HCT116 (cell line): ENCODE results near the gene OLIG3. TPM values are rescaled to one million over a fixed set of nuclear protein-coding genes. Genes with fewer than 3 reads are reported as not detected.

ENCODE experiments used
- ATAC-seq: fragments of 200-7000 bp; cut with Tn5 transposase; 2 replicates; pipeline ENCODE4 v1.9.1; 2020; ENCODE audit warnings: mild to moderate bottlenecking, moderate library complexity
- BruUV-seq: library from RNA; stranded (reverse); fragments of 400-500 nt; replicated peaks from 2 replicates; lab custom pipeline; 2021; lab: Mats Ljungman, UMichigan
- CTCF ChIA-PET: fragments of 300-600 bp; sonication (Branson Sonifier 250); formaldehyde crosslinking; loops from one replicate; lab custom pipeline; 2021; ENCODE audit warnings: antibody characterized with exemption; lab: Charles Lee
- POLR2A ChIA-PET: fragments of 300-600, 350-600 bp; sonication (Branson Sonifier 250); formaldehyde crosslinking; loops from one replicate; lab custom pipeline; 2021; ENCODE audit warnings: antibody characterized with exemption; lab: Charles Lee
- RAD21 ChIA-PET, 2 experiments: fragments of 300-600 bp; sonication (Branson Sonifier 250); formaldehyde crosslinking; loops; one replicate each; lab custom pipeline; 2023; ENCODE audit warnings: low total read pairs in 2 of 2; ENCODE audit not compliant: uncharacterized antibody in 2 of 2, unreplicated experiment in 2 of 2, low non-redundant PET in 1 of 2; lab: Charles Lee
- DNase-seq: peaks from one replicate; pipeline ENCODE4 v3.0.0-alpha.2; 2010; ENCODE audit warnings: low read depth, low spot score
- H2AFZ ChIP-seq: fragments of 200-600 bp; shearing (Covaris generic), sonication (generic); 2 replicates; pipeline ENCODE4 v1.6.1; 2017; ENCODE audit warnings: low read depth, mixed run types, mixed read lengths, antibody characterized with exemption, low read length; ENCODE audit not compliant: poor library complexity, severe bottlenecking
- H3K27ac ChIP-seq: 2 replicates; pipeline ENCODE4 v1.5.1; 2012; ENCODE audit warnings: low read depth, low read length
- H3K27me3 ChIP-seq: fragments of 200-600 bp; sonication (generic); 2 replicates; pipeline ENCODE4 v1.6.1; 2016; ENCODE audit warnings: mixed run types, low read length, mixed read lengths; ENCODE audit not compliant: insufficient read depth
- H3K36me3 ChIP-seq, 2 experiments: fragments of 200-500 bp in 1 of 2; fragments of 200-600 bp in 1 of 2; sonication (Bioruptor generic) in 1 of 2; sonication (generic) in 1 of 2; 2 replicates each; pipeline versions ENCODE4 v1.5.1 to v1.6.1; 2014 to 2016; ENCODE audit warnings: low read length in 2 of 2, inconsistent platforms in 1 of 2, mixed read lengths in 1 of 2, mixed run types in 1 of 2; ENCODE audit not compliant: insufficient read depth in 2 of 2, control insufficient read depth in 1 of 2
- H3K4me1 ChIP-seq, 2 experiments: fragments of 200-600 bp in 1 of 2; sonication (generic) in 1 of 2; 2 replicates each; pipeline versions ENCODE4 v1.5.1 to v1.6.1; 2012 to 2017; ENCODE audit warnings: low read length in 2 of 2, inconsistent platforms in 1 of 2, mild to moderate bottlenecking in 1 of 2, mixed read lengths in 1 of 2, mixed run types in 1 of 2, moderate library complexity in 1 of 2; ENCODE audit not compliant: insufficient read depth in 2 of 2, control insufficient read depth in 1 of 2
- H3K4me2 ChIP-seq: fragments of 200-600 bp; sonication (generic); 2 replicates; pipeline ENCODE4 v1.6.1; 2017; ENCODE audit warnings: mixed run types, low read length, mixed read lengths
- H3K4me3 ChIP-seq, 2 experiments: fragments of 200-600 bp in 1 of 2; sonication (generic) in 1 of 2; replicated peaks in 1 of 2; 2 replicates each; pipeline ENCODE4 v1.5.1; 2011 to 2016; ENCODE audit warnings: low read length in 2 of 2, control low read depth in 1 of 2, low read depth in 1 of 2, mild to moderate bottlenecking in 1 of 2, mixed read lengths in 1 of 2, mixed run types in 1 of 2
- H3K79me2 ChIP-seq: fragments of 200-600 bp; sonication (generic); 2 replicates; pipeline ENCODE4 v1.6.1; 2017; ENCODE audit warnings: mild to moderate bottlenecking, mixed run types, low read length, moderate library complexity, mixed read lengths; ENCODE audit not compliant: insufficient read depth
- H3K9ac ChIP-seq: fragments of 200-600 bp; sonication (generic); 2 replicates; pipeline ENCODE4 v1.6.1; 2016; ENCODE audit warnings: low read length, mixed read lengths
- H3K9me2 ChIP-seq: fragments of 200-600 bp; sonication (generic), shearing (Covaris generic); 2 replicates; pipeline ENCODE4 v1.6.1; 2017; ENCODE audit warnings: mixed run types, mild to moderate bottlenecking, moderate library complexity; ENCODE audit not compliant: insufficient read depth
- H3K9me3 ChIP-seq, 2 experiments: fragments of 200-500 bp in 1 of 2; fragments of 200-600 bp in 1 of 2; sonication (Bioruptor generic) in 1 of 2; sonication (generic) in 1 of 2; 2 replicates each; pipeline ENCODE4 v1.6.1; 2014 to 2017; ENCODE audit warnings: low read length in 2 of 2, mixed read lengths in 2 of 2, inconsistent platforms in 1 of 2, low read depth in 1 of 2, mild to moderate bottlenecking in 1 of 2, mixed run types in 1 of 2, moderate library complexity in 1 of 2; ENCODE audit not compliant: control insufficient read depth in 1 of 2, insufficient read depth in 1 of 2
- H4K20me1 ChIP-seq: fragments of 200-600 bp; sonication (generic), shearing (Covaris generic); 2 replicates; pipeline ENCODE4 v1.6.1; 2017; ENCODE audit warnings: mixed run types, mild to moderate bottlenecking, moderate library complexity; ENCODE audit not compliant: insufficient read depth
- POLR2AphosphoS5 ChIP-seq: IDR thresholded peaks from 2 replicates; pipeline ENCODE4 v1.6.1; 2011; ENCODE audit warnings: mild to moderate bottlenecking, low read depth, low read length, moderate library complexity
- intact Hi-C: fragments of 100-400 bp; cut with micrococcal nuclease; formaldehyde crosslinking; loops from 2 replicates; pipeline ENCODE4 v1.10.0; 2022
- total RNA-seq: library from RNA; stranded (reverse); gene quantifications from one replicate; pipeline ENCODE4 v1.2.1, GENCODE V29; 2021; ENCODE audit not compliant: unreplicated experiment
- TF ChIP-seq, protein P1 (sequence below), 3 experiments: fragments of 200-600 bp in 1 of 3; sonication (generic) in 1 of 3; IDR thresholded peaks in 2 of 3; conservative IDR thresholded peaks in 1 of 3; 2 replicates each; pipeline ENCODE4 v1.5.1; 2012 to 2017; ENCODE audit warnings: low read depth in 2 of 3, low read length in 2 of 3, antibody characterized with exemption in 1 of 3, borderline replicate concordance in 1 of 3, control low read depth in 1 of 3, mild to moderate bottlenecking in 1 of 3, mixed read lengths in 1 of 3, mixed run types in 1 of 3, moderate library complexity in 1 of 3; ENCODE audit not compliant: insufficient read depth in 1 of 3

OLIG3 gene
- total RNA-seq, 1 experiment from 2014 or later: not detected

DNA sequence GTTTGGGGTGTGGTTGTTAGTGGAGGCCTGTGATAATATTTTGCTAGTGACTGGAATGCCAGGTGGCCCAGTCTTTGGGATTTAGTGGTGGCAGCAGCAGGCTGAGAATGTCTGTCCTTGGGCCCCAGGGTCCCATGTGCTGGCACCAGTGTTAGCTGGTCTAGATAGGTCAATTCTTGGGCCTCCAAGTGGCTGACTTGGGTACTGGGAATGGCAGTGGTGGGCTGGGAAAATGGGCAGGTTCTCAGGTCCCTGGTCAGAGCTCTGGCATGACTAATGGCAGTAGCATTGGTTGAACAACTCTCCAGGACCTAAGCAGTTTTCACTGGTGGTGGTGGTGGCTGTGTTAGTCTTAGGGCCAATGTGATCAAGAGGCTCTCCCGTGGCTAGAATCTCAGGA is 50.3 kb downstream of the OLIG3 start:
- ATAC-seq (peak; percentile 82), DNase-seq (peak; percentile 6)
- Histone ChIP-seq H3K9me2 (no peaks in the 10 kb centered on the region; the same call in 1 of the 2 replicates), H3K27me3 (no peaks in the 10 kb centered on the region), H3K79me2 (no peaks in the 10 kb centered on the region), H3K27ac (no peak overlapping the region), H4K20me1 (no peaks in the 10 kb centered on the region), H3K36me3 (no peaks in the 10 kb centered on the region), H3K4me3 (no peak overlapping the region), H3K9ac (no peak overlapping the region), H3K9me3 (no peaks in the 10 kb centered on the region), H2AFZ (no peak overlapping the region), H3K4me2 (no peak overlapping the region), H3K4me1 (no peaks in the 10 kb centered on the region)
- intact Hi-C loops: no loop called here
- no peak for TF ChIP-seq POLR2AphosphoS5
- TF ChIP-seq, protein P1, sequence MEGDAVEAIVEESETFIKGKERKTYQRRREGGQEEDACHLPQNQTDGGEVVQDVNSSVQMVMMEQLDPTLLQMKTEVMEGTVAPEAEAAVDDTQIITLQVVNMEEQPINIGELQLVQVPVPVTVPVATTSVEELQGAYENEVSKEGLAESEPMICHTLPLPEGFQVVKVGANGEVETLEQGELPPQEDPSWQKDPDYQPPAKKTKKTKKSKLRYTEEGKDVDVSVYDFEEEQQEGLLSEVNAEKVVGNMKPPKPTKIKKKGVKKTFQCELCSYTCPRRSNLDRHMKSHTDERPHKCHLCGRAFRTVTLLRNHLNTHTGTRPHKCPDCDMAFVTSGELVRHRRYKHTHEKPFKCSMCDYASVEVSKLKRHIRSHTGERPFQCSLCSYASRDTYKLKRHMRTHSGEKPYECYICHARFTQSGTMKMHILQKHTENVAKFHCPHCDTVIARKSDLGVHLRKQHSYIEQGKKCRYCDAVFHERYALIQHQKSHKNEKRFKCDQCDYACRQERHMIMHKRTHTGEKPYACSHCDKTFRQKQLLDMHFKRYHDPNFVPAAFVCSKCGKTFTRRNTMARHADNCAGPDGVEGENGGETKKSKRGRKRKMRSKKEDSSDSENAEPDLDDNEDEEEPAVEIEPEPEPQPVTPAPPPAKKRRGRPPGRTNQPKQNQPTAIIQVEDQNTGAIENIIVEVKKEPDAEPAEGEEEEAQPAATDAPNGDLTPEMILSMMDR (IDR thresholded peaks at IDR 0.05 in 2 of 3, conservative IDR thresholded peaks at IDR 0.05 in 1 of 3; ENCODE audit: borderline replicate concordance in 1 of 3, insufficient read depth in 1 of 3, low read depth in 2 of 3, low read length in 2 of 3): peak in 2 of 3 experiments; percentile 29 to 32; a peak in 2 of 6 replicates
- CTCF ChIA-PET: interaction anchor here (0.5 kb wide), 1 partner anchor 166 kb away, joined by 3 read pairs; no protein-coding TSS in a partner anchor
- POLR2A ChIA-PET: no interaction called here
- RAD21 ChIA-PET: no interaction called here
- BruUV-seq: no TSS peak
